Measurements from ENCODE around the gene JAK3.
A peak's percentile ranks its signal among the peaks of the same experiment; 100 is the strongest.

Gene JAK3

DNA sequence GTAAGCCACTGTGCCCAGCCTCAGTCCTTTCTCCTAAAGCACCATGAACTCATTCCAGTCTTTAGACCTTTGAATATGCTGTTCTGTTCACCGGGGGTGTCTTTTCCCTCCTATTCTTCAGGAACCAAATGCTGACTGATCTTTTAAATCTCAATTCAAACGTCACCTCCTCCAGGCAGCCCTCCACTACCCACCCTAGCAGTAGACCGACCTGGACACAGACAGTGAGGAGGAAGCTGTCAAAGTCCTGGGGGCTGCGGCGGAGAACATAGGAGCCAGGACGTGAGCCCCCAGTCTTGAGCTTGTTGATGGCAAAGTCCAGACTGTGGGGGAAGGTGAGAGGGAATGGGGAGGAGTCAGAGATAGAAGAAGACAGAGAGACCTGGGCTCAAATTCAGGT is 7.8 kb downstream of the JAK3 start:
- no peak for DNase-seq (ENCODE audit: low read depth in 2 of 2)

DNA sequence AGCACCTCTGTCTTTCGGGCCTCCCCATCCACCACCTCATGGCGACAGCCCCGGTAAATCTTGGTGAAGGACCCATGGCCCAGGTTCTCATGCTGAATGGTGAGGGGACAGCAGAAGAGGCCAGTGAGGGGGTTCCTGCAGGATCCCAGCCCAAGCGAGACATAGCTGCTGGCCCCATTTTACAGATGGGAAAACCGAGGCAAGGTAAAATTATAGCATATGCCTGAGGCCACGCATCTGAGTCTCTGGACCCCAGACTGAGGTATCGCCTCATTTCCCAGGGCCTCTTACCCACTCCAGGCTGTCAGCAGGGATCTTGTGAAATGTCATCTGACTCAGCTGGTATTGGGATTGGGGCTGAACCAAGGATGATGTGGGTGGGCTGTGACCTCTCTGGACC is 9.8 kb downstream of the JAK3 start:
- DNase-seq (ENCODE audit: low read depth in 2 of 2) = no peak

DNA sequence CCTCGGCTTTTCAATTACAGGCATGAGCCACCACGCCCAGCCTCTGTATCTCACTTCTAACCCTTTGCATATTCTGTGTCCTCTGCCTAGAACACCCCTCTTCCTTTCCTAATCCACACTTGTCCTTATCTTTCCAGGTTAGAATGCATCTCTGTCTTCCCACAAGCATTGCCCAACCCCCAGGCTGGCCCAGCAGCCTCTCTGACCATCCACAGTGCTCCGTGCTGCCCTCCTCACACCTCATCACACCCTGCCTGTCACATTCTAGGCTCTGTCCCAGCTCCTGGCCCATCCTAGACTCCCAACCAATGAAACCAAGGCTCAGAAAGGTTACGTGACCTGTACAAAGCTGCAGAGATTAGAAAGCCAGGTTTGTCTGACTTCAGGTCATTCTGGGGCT is 11.3 kb downstream of the JAK3 start:
- DNase-seq (ENCODE audit: low read depth in 2 of 2) = no peak

DNA sequence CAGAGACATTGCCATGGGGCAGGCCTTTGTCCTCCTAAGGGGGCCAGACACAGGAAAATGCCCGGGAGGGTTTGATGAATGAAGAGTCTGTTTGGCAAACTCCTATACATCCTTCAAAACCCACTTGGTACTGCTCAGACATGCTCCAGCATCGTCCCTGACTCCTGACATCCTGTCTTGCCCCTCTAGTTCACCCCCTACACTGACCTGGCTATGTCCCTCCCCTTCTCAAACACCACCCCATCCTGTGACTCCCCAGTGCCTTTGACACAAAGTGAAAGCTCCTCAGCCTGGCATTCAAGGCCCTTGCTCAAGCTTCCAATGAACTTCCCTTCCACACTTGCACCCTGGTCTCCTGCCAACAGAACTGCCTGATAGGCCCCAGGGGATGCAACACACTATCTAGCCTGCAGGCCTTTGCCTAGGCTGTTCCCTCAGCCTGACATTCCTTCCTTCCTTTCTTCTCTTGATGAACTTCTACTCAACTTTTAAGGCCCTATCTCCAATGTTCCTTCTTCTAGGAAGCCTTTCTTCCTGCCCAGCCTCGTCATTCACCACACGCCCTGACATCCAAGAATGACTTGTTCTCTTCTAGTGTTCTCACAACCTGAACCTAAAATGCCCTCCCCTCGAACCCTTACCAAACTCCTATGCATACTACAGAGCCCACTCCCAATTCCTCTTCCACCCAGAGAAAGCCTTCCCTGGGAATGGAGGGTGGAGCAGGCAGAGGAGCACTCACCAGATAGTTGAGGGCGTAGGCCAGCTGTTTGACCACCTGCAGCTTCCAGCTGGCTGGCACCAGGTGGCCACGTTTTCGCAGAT is 12.4 kb downstream of the JAK3 start:
- no peak for DNase-seq (ENCODE audit: low read depth in 2 of 2)

DNA sequence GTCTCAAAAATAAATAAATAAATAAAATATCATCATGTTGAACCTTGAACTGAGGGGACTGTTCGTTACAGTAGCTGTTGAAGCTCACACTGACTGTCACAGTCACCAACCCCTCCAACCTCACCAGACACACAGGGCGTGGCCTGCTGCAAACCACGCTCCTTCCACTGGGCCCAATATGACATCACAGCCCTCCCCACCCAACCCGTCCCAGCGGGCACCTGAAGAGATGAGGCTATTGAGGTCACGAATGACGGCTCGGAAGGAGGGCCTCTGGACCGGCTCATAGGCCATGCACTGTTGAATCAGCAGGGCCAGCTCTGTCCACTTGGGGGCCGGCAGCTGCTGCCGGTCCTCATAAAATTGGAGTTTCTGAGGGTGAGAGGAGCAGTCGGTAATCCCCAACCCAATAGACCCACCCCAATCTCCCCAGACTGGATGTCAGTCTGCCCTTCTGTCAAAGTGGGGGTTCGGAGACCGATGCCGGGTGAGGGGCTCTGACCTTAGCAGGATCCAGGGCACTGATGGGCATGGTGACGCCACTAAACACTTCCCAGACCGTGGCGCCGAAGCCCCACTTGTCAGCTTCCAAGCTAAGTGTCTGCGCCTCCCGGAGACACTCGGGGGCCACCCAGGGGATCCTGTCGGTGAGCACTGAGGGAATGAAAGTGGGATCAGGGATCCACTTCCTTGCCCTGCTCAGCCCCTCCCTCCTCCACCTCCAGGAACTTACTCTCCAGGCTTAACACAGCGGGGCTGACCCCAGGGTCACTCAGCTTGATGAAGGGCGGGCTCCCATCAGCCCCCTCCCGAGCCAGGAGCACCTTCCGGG is 13.2 kb downstream of the JAK3 start:
- no peak for DNase-seq (ENCODE audit: low read depth in 2 of 2)

DNA sequence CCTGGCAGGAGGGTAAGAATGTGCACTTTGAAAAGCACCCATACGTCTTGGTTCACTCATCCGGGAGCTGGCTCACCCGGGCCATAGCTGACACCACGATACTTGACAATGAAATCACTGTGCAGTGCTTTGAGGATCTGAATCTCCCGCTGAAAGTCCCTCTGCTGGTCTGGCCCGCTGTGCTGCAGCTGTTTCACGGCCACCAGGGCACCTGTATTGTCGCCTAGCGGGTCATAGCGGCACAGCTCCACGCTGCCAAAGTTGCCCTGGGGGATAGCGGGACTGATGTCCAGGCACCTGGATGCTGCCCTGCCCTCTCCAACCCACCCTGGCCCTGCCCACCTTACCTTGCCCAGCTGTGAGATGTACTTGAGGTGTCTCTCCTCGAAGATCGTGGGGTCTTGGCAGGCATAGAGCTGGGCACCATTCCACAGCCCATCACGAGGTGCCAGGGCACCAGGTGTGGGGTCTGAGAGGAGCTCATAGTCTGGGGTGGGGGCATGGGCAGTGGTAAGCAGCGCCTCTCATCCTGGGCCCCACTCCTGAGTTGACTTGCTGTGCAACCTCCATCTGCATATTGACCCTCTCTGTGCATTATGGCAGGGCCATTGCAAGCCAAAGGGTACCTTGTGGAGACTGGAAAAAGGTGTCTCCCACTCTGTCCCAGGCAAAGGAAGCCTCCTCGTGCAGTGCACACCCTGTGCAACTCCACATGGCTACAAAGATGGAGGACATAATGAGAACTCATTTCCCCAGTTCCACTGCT is 15.2 kb downstream of the JAK3 start:
- no peak for DNase-seq (ENCODE audit: low read depth in 2 of 2)

DNA sequence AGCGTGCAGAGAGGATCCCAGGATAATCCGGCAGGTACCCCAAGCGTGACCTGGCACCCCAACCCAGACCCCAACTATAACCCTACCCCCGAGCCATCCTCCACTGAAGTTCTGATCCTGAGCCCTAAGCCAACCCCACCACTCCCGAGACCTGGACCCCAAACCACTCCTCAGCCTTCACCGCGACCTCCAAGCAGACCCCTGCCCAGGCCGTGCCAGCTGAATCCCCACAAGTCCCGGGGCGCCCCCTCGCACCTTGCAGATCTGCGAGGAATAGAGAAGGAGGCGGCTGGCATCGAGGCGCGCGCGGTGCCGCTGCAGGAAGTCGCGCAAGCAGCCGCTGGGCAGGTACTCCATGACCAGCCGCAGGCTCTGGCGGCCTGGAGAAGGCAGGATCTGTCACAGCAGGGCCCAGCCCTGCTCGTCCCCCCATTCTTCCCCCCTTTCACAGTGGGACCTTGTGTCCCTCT is 16.3 kb downstream of the JAK3 start:
- no peak for DNase-seq (ENCODE audit: low read depth in 2 of 2)

DNA sequence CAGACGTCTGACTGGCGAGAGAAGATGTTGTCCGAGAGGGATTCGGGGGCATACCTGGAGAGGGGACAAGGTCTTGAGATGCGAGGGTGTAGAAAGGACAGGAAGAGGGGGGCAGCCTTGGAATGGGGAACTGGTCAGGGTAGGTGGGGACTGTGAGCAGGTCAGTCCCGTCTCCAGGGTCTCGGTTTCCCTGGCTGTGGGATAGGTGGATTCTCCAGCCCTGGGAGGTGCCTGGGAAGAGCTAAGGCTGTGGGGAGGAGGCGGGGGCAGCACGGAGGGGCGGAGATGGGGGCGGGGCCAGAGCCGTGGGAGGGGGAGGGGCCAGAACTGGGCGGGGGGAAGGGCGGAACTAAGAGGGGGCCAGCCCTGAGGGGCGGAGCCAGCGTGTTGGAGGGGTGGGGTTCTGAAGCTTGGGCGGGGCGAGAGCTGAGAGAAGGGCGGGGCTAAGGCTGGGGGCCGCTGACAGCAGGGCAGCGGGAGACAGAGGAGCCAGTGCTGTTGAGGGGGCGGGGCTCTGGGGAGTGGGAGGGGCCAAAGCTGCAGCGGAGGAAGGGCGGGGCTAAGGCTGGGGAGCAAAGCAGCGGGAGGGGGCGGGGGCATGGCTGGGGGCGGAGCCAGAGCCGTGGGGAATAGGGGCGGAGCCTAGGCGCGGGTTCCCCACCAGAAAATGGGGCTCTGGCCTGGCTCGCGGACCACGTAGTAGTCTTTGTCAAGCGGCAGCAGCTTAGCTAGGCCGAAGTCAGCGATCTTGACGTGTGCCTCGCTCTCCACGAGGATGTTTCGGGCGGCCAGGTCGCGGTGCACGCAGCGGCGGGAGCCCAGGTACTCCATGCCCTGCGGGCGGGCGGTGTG is 17.0 kb downstream of the JAK3 start:
- peak; percentile 38 to 46 for DNase-seq (ENCODE audit: low read depth in 2 of 2)

DNA sequence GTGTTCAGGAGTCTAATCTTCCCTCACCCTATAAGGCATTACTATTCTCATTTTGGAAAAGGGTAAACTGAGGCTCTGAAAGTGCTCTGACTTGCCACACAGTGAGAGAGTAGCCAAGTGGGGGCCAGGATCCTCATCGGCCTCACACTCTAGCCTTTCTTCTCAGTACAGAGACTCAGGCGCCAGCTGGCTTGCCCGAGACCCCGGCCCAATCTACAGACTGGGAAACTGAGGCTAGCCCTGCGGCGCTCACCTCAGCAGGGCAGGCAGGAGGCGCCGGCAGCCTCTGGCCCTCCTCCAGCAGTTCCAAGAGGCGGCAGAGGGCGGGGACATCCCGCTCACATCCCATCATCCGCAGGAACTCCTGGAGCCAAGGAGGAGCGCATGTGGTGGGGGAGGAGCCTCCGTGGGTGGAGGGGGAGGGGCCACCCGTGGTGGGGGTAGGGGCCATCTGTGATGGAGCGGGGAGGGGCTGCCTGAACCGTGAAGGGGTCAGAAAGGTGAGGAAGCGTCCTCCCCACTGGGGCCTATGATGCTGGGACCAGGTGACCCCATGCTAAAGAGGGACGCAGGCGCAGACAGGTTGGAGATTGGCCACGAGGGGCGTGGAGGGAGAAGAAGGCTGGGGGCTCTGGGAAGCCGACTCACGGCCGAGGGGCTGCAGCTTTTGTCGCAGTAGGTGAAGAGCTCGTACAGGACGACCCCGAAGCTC is 17.8 kb downstream of the JAK3 start:
- no peak for DNase-seq (ENCODE audit: low read depth in 2 of 2)

DNA sequence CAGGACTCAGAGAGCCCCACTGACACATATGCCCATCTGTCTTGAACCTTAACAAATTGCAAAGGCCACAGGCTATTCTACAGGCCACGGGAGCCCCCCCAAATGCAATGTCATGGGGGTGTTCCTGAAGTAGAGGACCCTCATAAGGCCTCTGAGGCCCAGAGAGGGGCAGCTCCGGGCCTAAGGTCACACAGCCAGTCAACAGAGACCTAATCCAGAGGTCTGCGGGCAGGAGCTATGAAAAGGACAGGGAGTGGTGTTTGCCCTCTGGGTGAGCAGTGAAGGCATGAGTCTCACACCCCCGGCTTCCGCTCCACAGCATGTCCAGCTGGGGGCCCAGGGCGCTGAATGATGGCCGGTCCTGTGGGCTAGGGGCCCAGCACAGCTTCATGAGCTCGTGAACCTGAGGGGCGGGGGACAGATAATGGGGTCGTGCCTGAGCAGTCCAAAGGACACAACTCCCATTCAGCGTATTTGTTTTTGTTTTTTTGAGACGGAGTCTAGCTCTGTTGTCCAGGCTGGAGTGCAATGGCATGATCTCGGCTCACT is 21.2 kb downstream of the JAK3 start:
- DNase-seq (ENCODE audit: low read depth in 2 of 2) = no peak

DNA sequence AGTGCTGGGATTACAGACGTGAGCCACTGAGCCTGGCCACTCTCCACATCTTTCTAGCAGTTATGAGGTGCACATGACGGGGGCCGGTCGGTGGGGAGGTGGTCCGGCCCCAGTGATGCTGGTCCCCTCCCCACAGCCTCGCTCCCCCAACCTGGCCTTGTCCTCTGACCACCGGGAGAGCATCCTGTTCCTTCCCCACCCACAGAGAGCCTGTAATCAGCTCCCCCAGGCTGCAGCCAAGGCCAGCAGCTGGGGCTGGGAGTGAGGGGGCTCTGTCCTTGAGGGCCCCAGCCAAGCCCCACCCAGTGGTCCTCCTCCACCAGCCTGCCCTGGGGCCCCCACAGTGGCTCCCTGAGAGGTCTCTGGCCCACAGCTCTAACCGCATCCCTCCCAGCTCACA is 23.4 kb downstream of the JAK3 start:
- no peak for DNase-seq (ENCODE audit: low read depth in 2 of 2)

DNA sequence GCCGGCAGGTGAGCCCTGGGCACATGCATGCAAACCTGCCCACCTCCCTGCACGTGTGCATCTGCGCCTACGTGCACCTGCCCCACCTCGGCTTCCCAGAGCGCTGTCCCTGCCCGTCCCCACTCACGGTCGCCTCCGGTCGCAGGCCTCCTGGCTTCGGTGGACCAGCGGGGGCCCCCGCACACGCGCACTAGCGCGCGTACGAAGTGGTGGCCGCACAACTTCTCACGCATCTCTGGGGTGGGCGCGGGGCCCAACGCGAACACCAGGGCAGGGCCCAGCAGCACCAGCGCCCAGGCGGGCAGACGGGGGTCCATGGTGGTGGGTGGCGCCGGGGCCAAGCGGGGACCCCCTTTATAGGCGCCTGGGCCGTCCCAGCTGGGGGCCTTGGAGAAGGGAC is 26.6 kb downstream of the JAK3 start, which contains the start of gene INSL3:
Gene INSL3 (minus strand): TSS at position 330 of the 400 bp plus-strand sequence. CDS start 13 bp downstream, at position 317.
- no peak for DNase-seq (ENCODE audit: low read depth in 2 of 2)

DNA sequence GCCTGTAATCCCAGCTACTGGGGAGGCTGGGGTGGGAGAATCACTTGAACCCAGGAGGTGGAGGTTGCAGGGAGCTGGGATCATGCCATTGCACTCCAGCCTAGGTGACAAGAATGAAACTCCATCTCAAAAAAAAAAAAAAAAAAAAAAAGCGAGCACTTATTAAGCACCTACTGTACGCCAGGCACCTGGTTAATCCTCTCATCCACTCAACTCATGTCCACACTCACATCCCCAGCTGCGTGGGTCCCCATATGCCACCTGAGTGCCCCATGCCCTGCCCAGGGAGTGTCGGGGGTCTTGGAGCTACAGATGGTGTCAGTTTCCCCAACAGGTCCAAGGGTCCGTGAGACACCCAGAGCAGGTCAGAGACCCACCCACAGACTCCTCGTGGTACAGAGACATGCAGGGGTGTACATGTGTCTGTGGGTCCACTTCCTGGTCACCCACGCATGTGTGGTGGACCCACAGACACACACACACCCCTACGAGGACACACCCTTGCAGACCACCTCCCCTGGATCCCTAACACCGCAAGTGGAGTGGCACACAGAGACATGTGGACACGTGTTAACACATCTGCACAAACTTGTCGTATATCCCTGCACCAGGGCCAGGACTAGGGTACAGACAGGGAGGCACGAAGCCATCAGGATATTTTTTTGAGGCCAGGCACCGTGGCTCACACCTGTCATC is 30.0 kb downstream of the JAK3 start:
- DNase-seq (ENCODE audit: low read depth in 2 of 2) = no peak

DNA sequence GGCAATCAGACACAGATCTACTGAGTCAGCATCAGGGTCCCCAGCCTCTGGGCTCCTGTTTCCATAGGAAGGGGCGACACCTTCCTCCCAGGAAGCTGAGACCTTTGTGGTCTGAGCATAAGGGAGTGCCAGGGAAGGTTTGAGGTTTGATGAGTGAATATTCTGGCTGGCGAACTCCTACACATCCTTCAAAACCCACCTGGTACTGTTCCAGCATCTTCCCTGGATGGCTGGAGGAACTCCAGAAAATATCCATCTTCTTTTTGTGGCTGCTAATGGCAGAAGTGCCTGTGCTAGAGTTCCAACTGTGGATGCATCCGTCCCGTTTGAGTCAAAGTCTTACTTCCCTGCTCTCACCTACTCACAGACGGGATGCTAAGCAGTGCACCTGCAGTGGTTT is 35.7 kb downstream of the JAK3 start:
- no peak for DNase-seq (ENCODE audit: low read depth in 2 of 2)

DNA sequence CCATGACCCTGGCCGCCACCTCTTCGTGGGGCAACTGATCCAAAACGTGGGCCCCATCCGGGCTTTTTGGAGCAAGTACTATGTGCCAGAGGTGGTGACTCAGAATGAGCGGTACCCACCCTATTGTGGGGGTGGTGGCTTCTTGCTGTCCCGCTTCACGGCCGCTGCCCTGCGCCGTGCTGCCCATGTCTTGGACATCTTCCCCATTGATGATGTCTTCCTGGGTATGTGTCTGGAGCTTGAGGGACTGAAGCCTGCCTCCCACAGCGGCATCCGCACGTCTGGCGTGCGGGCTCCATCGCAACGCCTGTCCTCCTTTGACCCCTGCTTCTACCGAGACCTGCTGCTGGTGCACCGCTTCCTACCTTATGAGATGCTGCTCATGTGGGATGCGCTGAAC is 36.1 kb downstream of the JAK3 start:
- DNase-seq (ENCODE audit: low read depth in 2 of 2) = no peak

DNA sequence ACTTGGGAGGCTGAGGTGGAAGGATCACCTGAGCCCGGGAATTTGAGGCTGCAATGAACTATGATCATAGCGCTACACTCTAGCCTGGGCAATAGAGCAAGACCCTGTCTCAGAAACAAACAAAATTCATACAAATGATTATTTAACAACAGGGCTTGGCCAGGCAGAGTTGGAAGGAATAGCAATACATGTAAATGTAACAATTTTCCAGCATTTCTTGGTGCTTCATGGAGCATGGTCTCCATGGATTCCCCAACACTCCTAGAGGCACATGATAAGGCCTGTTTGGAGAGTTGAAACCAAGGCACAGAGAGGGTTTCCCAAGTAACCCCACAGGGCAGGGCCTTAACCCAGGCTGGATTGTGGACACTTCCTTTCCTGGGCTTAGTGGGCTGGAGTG is 36.7 kb downstream of the JAK3 start:
- DNase-seq (ENCODE audit: low read depth in 2 of 2) = no peak

DNA sequence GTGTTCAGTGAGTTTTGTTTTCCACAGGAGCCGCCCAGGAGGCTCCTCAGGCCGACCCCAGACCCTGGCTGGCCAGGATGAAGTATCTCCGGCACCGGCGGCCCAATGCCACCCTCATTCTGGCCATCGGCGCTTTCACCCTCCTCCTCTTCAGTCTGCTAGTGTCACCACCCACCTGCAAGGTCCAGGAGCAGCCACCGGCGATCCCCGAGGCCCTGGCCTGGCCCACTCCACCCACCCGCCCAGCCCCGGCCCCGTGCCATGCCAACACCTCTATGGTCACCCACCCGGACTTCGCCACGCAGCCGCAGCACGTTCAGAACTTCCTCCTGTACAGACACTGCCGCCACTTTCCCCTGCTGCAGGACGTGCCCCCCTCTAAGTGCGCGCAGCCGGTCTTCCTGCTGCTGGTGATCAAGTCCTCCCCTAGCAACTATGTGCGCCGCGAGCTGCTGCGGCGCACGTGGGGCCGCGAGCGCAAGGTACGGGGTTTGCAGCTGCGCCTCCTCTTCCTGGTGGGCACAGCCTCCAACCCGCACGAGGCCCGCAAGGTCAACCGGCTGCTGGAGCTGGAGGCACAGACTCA is 40.0 kb downstream of the JAK3 start:
- DNase-seq (ENCODE audit: low read depth in 2 of 2) = no peak

DNA sequence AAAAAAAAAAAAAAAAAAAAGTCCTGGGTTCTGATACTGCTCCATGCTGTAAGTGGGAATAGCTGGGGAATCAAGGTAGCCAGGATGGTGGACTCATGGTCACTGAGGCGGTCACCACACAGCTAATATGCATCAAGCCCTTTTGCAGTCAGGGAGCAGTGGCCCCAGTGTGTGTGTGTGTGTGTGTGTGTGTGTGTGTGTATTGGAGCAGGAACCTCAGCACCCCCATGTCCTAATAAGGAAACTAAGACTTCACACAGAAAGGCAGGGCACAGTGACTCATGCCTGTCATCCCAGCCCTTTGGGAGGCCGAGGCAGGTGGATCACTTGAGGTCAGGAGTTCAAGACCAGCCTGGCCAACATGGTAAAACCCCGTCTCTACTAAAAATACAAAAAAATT is 40.8 kb downstream of the JAK3 start:
- no peak for DNase-seq (ENCODE audit: low read depth in 2 of 2)

DNA sequence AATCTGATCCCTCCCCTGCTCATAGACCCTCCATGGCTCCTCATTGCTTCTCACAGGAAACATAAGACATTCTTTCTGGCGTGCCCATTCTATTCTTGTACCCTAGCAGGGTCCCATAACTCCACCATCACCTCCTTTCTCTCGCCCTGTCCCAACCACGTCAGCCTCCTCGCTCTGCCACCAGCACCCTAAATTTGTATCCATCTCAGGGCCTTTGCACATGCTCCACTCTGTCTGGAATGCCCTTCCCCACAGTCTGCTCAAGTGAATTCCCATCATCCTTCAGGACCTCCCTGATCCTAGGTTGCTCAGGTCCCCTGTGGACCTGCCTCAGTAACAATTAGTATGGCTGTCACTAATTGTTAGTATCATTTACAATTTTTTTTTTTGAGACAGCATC is 42.4 kb downstream of the JAK3 start:
- DNase-seq (ENCODE audit: low read depth in 2 of 2) = no peak

Measured in stimulated activated CD8-positive, alpha-beta memory T cell treated with anti-CD3 and anti-CD28 coated beads, Interleukin-15, amount 100 ng/mL, for 48 hours (primary cell).